OCI-LY1 (cell line): ENCODE results near the gene CDK18.

Experiments used
- H2AFZ ChIP-seq: fragments of 200-600 bp; sonication (generic), shearing (Covaris generic); 2 replicates; pipeline ENCODE4 v1.6.0; 2014; ENCODE audit warnings: antibody characterized with exemption, mild to moderate bottlenecking, low read length
- H3F3A ChIP-seq: fragments of 200-600 bp; sonication (generic), shearing (Covaris generic); 2 replicates; pipeline ENCODE4 v1.6.0; 2014; ENCODE audit warnings: mild to moderate bottlenecking, antibody characterized with exemption, low read length, moderate library complexity; ENCODE audit not compliant: insufficient read depth
- H3K27ac ChIP-seq: fragments of 200-600 bp; sonication (generic); 2 replicates; pipeline ENCODE4 v1.5.1; 2014; ENCODE audit warnings: low read length, mixed run types, mild to moderate bottlenecking, low read depth; ENCODE audit not compliant: poor library complexity, severe bottlenecking
- H3K27me3 ChIP-seq: fragments of 200-600 bp; sonication (generic); 2 replicates; pipeline ENCODE4 v1.6.0; 2014; ENCODE audit warnings: antibody characterized with exemption, mild to moderate bottlenecking, low read length, moderate library complexity; ENCODE audit not compliant: insufficient read depth
- H3K36me3 ChIP-seq: fragments of 200-600 bp; sonication (generic); 2 replicates; pipeline ENCODE4 v1.6.1; 2014; ENCODE audit warnings: mild to moderate bottlenecking, antibody characterized with exemption, low read length, moderate library complexity, mixed read lengths; ENCODE audit not compliant: insufficient read depth
- H3K4me1 ChIP-seq: fragments of 200-600 bp; sonication (generic); 2 replicates; pipeline ENCODE4 v1.5.1; 2014; ENCODE audit warnings: mild to moderate bottlenecking, low read length, moderate library complexity; ENCODE audit not compliant: insufficient read depth, severe bottlenecking
- H3K4me2 ChIP-seq: fragments of 200-600 bp; sonication (generic), shearing (Covaris generic); 2 replicates; pipeline ENCODE4 v1.6.1; 2014; ENCODE audit warnings: low read length
- H3K4me3 ChIP-seq: fragments of 200-600 bp; sonication (generic); 2 replicates; pipeline ENCODE4 v1.5.1; 2014; ENCODE audit warnings: low read length, low read depth, mild to moderate bottlenecking, mixed read lengths; ENCODE audit not compliant: poor library complexity, severe bottlenecking
- H3K79me2 ChIP-seq: fragments of 200-600 bp; shearing (Covaris generic); 2 replicates; pipeline ENCODE4 v1.6.1; 2016; ENCODE audit warnings: mixed run types, low read length, mixed read lengths; ENCODE audit not compliant: insufficient read depth
- H3K9ac ChIP-seq: fragments of 200-600 bp; sonication (generic), shearing (Covaris generic); 2 replicates; pipeline ENCODE4 v1.6.1; 2014; ENCODE audit warnings: mild to moderate bottlenecking, low read length, mixed read lengths
- H3K9me2 ChIP-seq: fragments of 200-600 bp; sonication (generic), shearing (Covaris generic); 2 replicates; pipeline ENCODE4 v1.6.1; 2014; ENCODE audit warnings: low read depth, mild to moderate bottlenecking, low read length, mixed read lengths
- H3K9me3 ChIP-seq: fragments of 200-600 bp; shearing (Covaris generic); 2 replicates; pipeline ENCODE4 v1.6.1; 2014; ENCODE audit warnings: low read length, mixed read lengths
- H4K20me1 ChIP-seq: fragments of 200-600 bp; sonication (generic), shearing (Covaris generic); 2 replicates; pipeline ENCODE4 v1.6.0; 2016; ENCODE audit warnings: mild to moderate bottlenecking, low read length; ENCODE audit not compliant: insufficient read depth
- CTCF ChIP-seq: fragments of 200-600 bp; sonication (generic), shearing (Covaris generic); IDR thresholded peaks from 2 replicates; pipeline ENCODE4 v1.5.1; 2017; ENCODE audit warnings: mild to moderate bottlenecking, antibody characterized with exemption, low read length, moderate library complexity, mixed read lengths
- EZH2 ChIP-seq: fragments of 200-600 bp; sonication (generic), shearing (Covaris generic); IDR thresholded peaks from 2 replicates; pipeline ENCODE4 v1.8.0; 2017; ENCODE audit warnings: borderline replicate concordance, mixed run types, mild to moderate bottlenecking, antibody characterized with exemption, low read length, moderate library complexity, mixed read lengths

CDK18 gene

GRCh38 chr1:205472737-205473441 lies 31.6 kb upstream of the CDK18 start:
- Histone ChIP-seq H3K9me2 (no peaks in the 10 kb centered on the region), H3K4me2 (no peak overlapping the region), H3K36me3 (peaks cover 3% of the 10 kb centered on the region; the same call in 1 of the 2 replicates), H3K27ac (no peak overlapping the region), H3K4me1 (no peaks in the 10 kb centered on the region), H4K20me1 (no peaks in the 10 kb centered on the region), H3K9ac (no peak overlapping the region), H2AFZ (no peak overlapping the region), H3K4me3 (no peak overlapping the region), H3K27me3 (peaks cover 15% of the 10 kb centered on the region; the same call in 1 of the 2 replicates), H3K9me3 (peaks cover 13% of the 10 kb centered on the region), H3K79me2 (no peaks in the 10 kb centered on the region), H3F3A (no peaks in the 10 kb centered on the region)
- TF ChIP-seq CTCF (no peak), EZH2 (no peak)

- Histone ChIP-seq H3K79me2 (no peaks in the 10 kb centered on the region), H3K9me3 (peaks cover 13% of the 10 kb centered on the region), H2AFZ (no peak overlapping the region), H3K9ac (no peak overlapping the region), H3K4me1 (no peaks in the 10 kb centered on the region), H3K27ac (no peak overlapping the region), H3K36me3 (peaks cover 3% of the 10 kb centered on the region; the same call in 1 of the 2 replicates), H3F3A (no peaks in the 10 kb centered on the region), H3K27me3 (peaks cover 15% of the 10 kb centered on the region; the same call in 1 of the 2 replicates), H3K4me3 (no peak overlapping the region), H4K20me1 (no peaks in the 10 kb centered on the region), H3K4me2 (no peak overlapping the region), H3K9me2 (no peaks in the 10 kb centered on the region)
- TF ChIP-seq EZH2, result no peak
- TF ChIP-seq CTCF, result no peak
These were observed 31.0 kb upstream of the CDK18 start for GRCh38 chr1:205473475-205473874.

GRCh38 chr1:205473966-205474365 lies 30.5 kb upstream of the CDK18 start:
- H3K4me2 ChIP-seq, result no peak overlapping the region
- H3K9ac ChIP-seq, result no peak overlapping the region
- TF ChIP-seq EZH2 (no peak), CTCF (no peak)
- H3F3A ChIP-seq, result no peaks in the 10 kb centered on the region
- H3K9me3 ChIP-seq, result peaks cover 13% of the 10 kb centered on the region
- H3K9me2 ChIP-seq, result no peaks in the 10 kb centered on the region
- no peak overlapping the region for H2AFZ ChIP-seq
- peaks cover 15% of the 10 kb centered on the region; the same call in 1 of the 2 replicates for H3K27me3 ChIP-seq
- no peaks in the 10 kb centered on the region for H3K4me1 ChIP-seq
- H3K36me3 ChIP-seq, result peaks cover 3% of the 10 kb centered on the region; the same call in 1 of the 2 replicates
- no peaks in the 10 kb centered on the region for H3K79me2 ChIP-seq
- no peaks in the 10 kb centered on the region for H4K20me1 ChIP-seq
- no peak overlapping the region for H3K27ac ChIP-seq
- H3K4me3 ChIP-seq, result no peak overlapping the region
